Stomach (tissue), 4 donors: ENCODE results near the gene UBA1.

Experiments used
- EP300 ChIP-seq: sonication (generic); formaldehyde crosslinking; IDR thresholded peaks from one replicate; pipeline ENCODE4 v1.6.1; 2017; ENCODE audit warnings: antibody characterized with exemption
- POLR2A ChIP-seq, 4 donors: fragments of 450-650 bp; IDR thresholded peaks; one replicate each; pipeline ENCODE4 v1.6.1; 2016; ENCODE audit warnings: antibody characterized with exemption in 4 of 4, control low read depth in 2 of 4, mild to moderate bottlenecking in 1 of 4, moderate library complexity in 1 of 4
- POLR2AphosphoS5 ChIP-seq, 3 donors: sonication (generic); formaldehyde crosslinking; IDR thresholded peaks; one replicate each; pipeline ENCODE4 v1.6.1; 2016; ENCODE audit warnings: antibody characterized with exemption in 3 of 3
- TF ChIP-seq, protein P1 (sequence below), 7 experiments: fragments of 450-650 bp in 4 of 7; fragments of 200-600 bp in 3 of 7; sonication (generic) in 3 of 7; IDR thresholded peaks; one replicate each; pipeline ENCODE4 v1.5.1; 2016 to 2019; ENCODE audit warnings: antibody characterized with exemption in 7 of 7, control low read depth in 2 of 7, mild to moderate bottlenecking in 1 of 7

DNA sequence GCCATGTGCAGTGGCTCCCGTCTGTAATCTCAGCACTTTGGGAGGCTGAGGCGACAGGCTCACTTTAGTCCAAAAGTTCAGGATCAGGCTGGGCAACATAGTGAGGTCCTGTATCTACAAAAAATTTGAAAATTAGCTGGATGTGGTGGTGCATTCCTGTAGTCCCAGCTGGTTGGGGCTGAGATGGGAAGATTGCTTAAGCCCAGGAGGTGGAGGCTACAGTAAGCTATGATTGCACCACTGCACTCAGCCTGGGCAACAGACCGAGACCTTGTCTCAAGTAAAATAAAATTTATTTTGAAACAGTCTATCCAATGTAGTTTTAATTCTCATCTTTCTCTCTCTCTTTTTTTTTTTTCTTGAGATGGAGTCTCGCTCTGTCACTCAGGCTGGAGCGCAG lies 27.5 kb upstream of the UBA1 start:
- TF ChIP-seq POLR2AphosphoS5 (IDR thresholded peaks at IDR 0.05), result no peak
- TF ChIP-seq, protein P1, sequence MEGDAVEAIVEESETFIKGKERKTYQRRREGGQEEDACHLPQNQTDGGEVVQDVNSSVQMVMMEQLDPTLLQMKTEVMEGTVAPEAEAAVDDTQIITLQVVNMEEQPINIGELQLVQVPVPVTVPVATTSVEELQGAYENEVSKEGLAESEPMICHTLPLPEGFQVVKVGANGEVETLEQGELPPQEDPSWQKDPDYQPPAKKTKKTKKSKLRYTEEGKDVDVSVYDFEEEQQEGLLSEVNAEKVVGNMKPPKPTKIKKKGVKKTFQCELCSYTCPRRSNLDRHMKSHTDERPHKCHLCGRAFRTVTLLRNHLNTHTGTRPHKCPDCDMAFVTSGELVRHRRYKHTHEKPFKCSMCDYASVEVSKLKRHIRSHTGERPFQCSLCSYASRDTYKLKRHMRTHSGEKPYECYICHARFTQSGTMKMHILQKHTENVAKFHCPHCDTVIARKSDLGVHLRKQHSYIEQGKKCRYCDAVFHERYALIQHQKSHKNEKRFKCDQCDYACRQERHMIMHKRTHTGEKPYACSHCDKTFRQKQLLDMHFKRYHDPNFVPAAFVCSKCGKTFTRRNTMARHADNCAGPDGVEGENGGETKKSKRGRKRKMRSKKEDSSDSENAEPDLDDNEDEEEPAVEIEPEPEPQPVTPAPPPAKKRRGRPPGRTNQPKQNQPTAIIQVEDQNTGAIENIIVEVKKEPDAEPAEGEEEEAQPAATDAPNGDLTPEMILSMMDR (IDR thresholded peaks at IDR 0.05), result no peak
- no peak for TF ChIP-seq POLR2A (IDR thresholded peaks at IDR 0.05)
- TF ChIP-seq EP300, result no peak
